Gastrocnemius medialis (tissue), 4 donors: ENCODE measurements around the gene WDR48.

Experiments used
- CTCF ChIP-seq, 5 experiments: fragments of 450-650 bp in 3 of 5; fragments of 200-600 bp in 2 of 5; sonication (generic) in 2 of 5; IDR thresholded peaks in 4 of 5; conservative IDR thresholded peaks in 1 of 5; 1 replicate in 4 of 5; 2 replicates in 1 of 5; pipeline ENCODE4 v1.5.1; 2016 to 2019; ENCODE audit warnings: antibody characterized with exemption in 5 of 5, mild to moderate bottlenecking in 3 of 5, moderate library complexity in 3 of 5
- POLR2A ChIP-seq, 2 donors: fragments of 450-650 bp; IDR thresholded peaks; one replicate each; pipeline ENCODE4 v1.6.1; 2017; ENCODE audit warnings: antibody characterized with exemption in 2 of 2, mild to moderate bottlenecking in 2 of 2, moderate library complexity in 2 of 2

GRCh38 chr3:39112113-39112512 lies 60.3 kb downstream of the WDR48 start:
- TF ChIP-seq CTCF (IDR thresholded peaks at IDR 0.05 in 4 of 5, conservative IDR thresholded peaks at IDR 0.05 in 1 of 5) (no peak), POLR2A (IDR thresholded peaks at IDR 0.05) (no peak)
